CD14-positive monocyte (primary cell): ENCODE results near the gene LENG1. TPM values are rescaled to one million over a fixed set of nuclear protein-coding genes. Genes with fewer than 3 reads are reported as not detected.
A peak's percentile ranks its signal among the peaks of the same experiment; 100 is the strongest.
"Not testable (repeated sequence)": the region's sequence is repeated elsewhere in the genome, so short reads cannot be mapped to it uniquely, and the experiment has no call there.

ENCODE experiments used
- DNase-seq, 3 donors: peaks; one replicate each; pipeline ENCODE4 v3.0.0-alpha.2; 2011 to 2022
- H2AFZ ChIP-seq: 2 replicates; pipeline ENCODE4 v1.6.0; 2012; ENCODE audit warnings: mild to moderate bottlenecking, low read depth, low read length, inconsistent platforms; ENCODE audit not compliant: insufficient read depth, poor library complexity, severe bottlenecking
- H3K27ac ChIP-seq, 2 donors: 1 replicate in 1 of 2; 2 replicates in 1 of 2; pipeline ENCODE4 v1.5.1; 2012 to 2013; ENCODE audit warnings: low read length in 2 of 2, control low read depth in 1 of 2, inconsistent platforms in 1 of 2, low read depth in 1 of 2, mild to moderate bottlenecking in 1 of 2
- H3K27me3 ChIP-seq, 2 donors: one replicate each; pipeline versions ENCODE4 v1.6.0 to v1.6.1; 2011 to 2013; ENCODE audit warnings: low read length in 2 of 2; ENCODE audit not compliant: control insufficient read depth in 2 of 2, insufficient read depth in 2 of 2
- H3K36me3 ChIP-seq, 2 donors: replicated peaks in 1 of 2; 1 replicate in 1 of 2; 2 replicates in 1 of 2; pipeline versions ENCODE4 v1.5.1 to v1.6.1; 2012 to 2013; ENCODE audit warnings: low read length in 2 of 2, control low read depth in 1 of 2, inconsistent platforms in 1 of 2, mild to moderate bottlenecking in 1 of 2; ENCODE audit not compliant: insufficient read depth in 2 of 2, control insufficient read depth in 1 of 2
- H3K4me1 ChIP-seq, 2 donors: 1 replicate in 1 of 2; 2 replicates in 1 of 2; pipeline versions ENCODE4 v1.5.1 to v1.6.1; 2012 to 2013; ENCODE audit warnings: low read length in 2 of 2, control low read depth in 1 of 2, inconsistent platforms in 1 of 2, mild to moderate bottlenecking in 1 of 2, moderate library complexity in 1 of 2; ENCODE audit not compliant: insufficient read depth in 2 of 2, control insufficient read depth in 1 of 2
- H3K4me2 ChIP-seq: replicated peaks from 2 replicates; pipeline ENCODE3; 2012; ENCODE audit warnings: low read length, moderate library complexity, mild to moderate bottlenecking; ENCODE audit not compliant: poor library complexity, severe bottlenecking; ENCODE audit errors: extremely low read depth
- H3K4me3 ChIP-seq, 3 experiments: fragments of 200-600 bp in 1 of 3; sonication (generic) in 1 of 3; replicated peaks in 1 of 3; 1 replicate in 2 of 3; 2 replicates in 1 of 3; pipeline ENCODE4 v1.5.1; 2011 to 2013; ENCODE audit warnings: low read length in 3 of 3, mild to moderate bottlenecking in 3 of 3, control low read depth in 2 of 3, low read depth in 2 of 3, inconsistent platforms in 1 of 3, moderate library complexity in 1 of 3
- H3K79me2 ChIP-seq: 2 replicates; pipeline ENCODE4 v1.6.0; 2012; ENCODE audit warnings: mild to moderate bottlenecking, control low read depth, inconsistent platforms, low read length, moderate library complexity; ENCODE audit not compliant: insufficient read depth
- H3K9ac ChIP-seq: 2 replicates; pipeline ENCODE4 v1.6.0; 2017; ENCODE audit warnings: low read length, mild to moderate bottlenecking; ENCODE audit not compliant: insufficient read depth, poor library complexity, severe bottlenecking
- H3K9me3 ChIP-seq, 2 donors: replicated peaks in 1 of 2; 1 replicate in 1 of 2; 2 replicates in 1 of 2; pipeline versions ENCODE4 v1.5.1 to v1.6.1; 2012 to 2013; ENCODE audit warnings: low read length in 2 of 2, control low read depth in 1 of 2; ENCODE audit not compliant: control insufficient read depth in 1 of 2, insufficient read depth in 1 of 2
- H4K20me1 ChIP-seq: 2 replicates; pipeline ENCODE4 v1.6.0; 2012; ENCODE audit warnings: mild to moderate bottlenecking, low read length, control low read depth, moderate library complexity; ENCODE audit not compliant: insufficient read depth
- H3K27ac Mint-ChIP-seq, 7 donors: one replicate each; pipeline ENCODE4 v1.8.0; 2020; ENCODE audit warnings: mild to moderate bottlenecking in 7 of 7, mixed read lengths in 7 of 7, moderate library complexity in 6 of 7, inconsistent platforms in 2 of 7
- H3K27me3 Mint-ChIP-seq, 3 donors: one replicate each; pipeline ENCODE4 v1.8.0; 2021 to 2022; ENCODE audit warnings: low read depth in 3 of 3, mild to moderate bottlenecking in 3 of 3, mixed read lengths in 3 of 3, moderate library complexity in 3 of 3, inconsistent platforms in 1 of 3
- H3K36me3 Mint-ChIP-seq, 2 donors: one replicate each; pipeline ENCODE4 v1.8.0; 2020; ENCODE audit warnings: mixed read lengths in 2 of 2, inconsistent platforms in 1 of 2, mild to moderate bottlenecking in 1 of 2
- H3K4me1 Mint-ChIP-seq: one replicate; pipeline ENCODE4 v1.8.0; 2020; ENCODE audit warnings: mild to moderate bottlenecking, mixed read lengths
- H3K4me3 Mint-ChIP-seq, 2 donors: one replicate each; pipeline ENCODE4 v1.8.0; 2020; ENCODE audit warnings: mild to moderate bottlenecking in 2 of 2, mixed read lengths in 2 of 2, moderate library complexity in 1 of 2
- H3K9me3 Mint-ChIP-seq, 7 donors: one replicate each; pipeline ENCODE4 v1.8.0; 2020 to 2022; ENCODE audit warnings: mixed read lengths in 7 of 7, mild to moderate bottlenecking in 6 of 7, moderate library complexity in 6 of 7, inconsistent platforms in 2 of 7
- CTCF ChIP-seq: fragments of 200-600 bp; IDR thresholded peaks from one replicate; pipeline ENCODE4 v1.8.0; 2022; ENCODE audit warnings: antibody characterized with exemption, mild to moderate bottlenecking
- WGBS: methylation state at CpG from one replicate; pipeline ENCODE4 v1.1.5; 2013; ENCODE audit warnings: missing lambda C conversion rate; ENCODE audit not compliant: insufficient coverage; 5-methylcytosine and 5-hydroxymethylcytosine counted together
- intact Hi-C, 2 donors: fragments of 100-400 bp; cut with micrococcal nuclease; formaldehyde crosslinking; loops; one replicate each; pipeline versions ENCODE4 v1.15.0 to v1.15.1; 2023
- polyA plus RNA-seq, 3 donors: library from polyadenylated mRNA; depleted of rRNA in 1 of 3; unstranded in 2 of 3; stranded (reverse) in 1 of 3; fragments of 300-500 nt in 2 of 3; fragments of >200 nt in 1 of 3; fragmentation: Illumina TruSeq in 2 of 3; gene quantifications; 1 replicate in 2 of 3; 2 replicates in 1 of 3; pipeline ENCODE4 v1.2.3, GENCODE V29; 2012 to 2021

The LENG1 gene
- polyA plus RNA-seq, 3 donors, result 3.4 to 5.4 (median 4.2) TPM

GRCh38 chr19:54207983-54208783 lies 48.7 kb upstream of the LENG1 start:
- peak; percentile 100 for DNase-seq
- H3K79me2 ChIP-seq, result peaks cover 83% of the 10 kb centered on the region
- H3K27ac Mint-ChIP-seq, result peak overlapping the region; percentile 99 to 100 (median 100)
- H3K9me3 Mint-ChIP-seq, result peaks cover 0 to 4% (median 0%) of the 10 kb centered on the region in 7 donors
- peak overlapping the region; percentile 81 for H3K9ac ChIP-seq
- no peaks in the 10 kb centered on the region for H3K27me3 ChIP-seq
- peak overlapping the region; percentile 97 to 100 for H3K27ac ChIP-seq
- peaks cover 92% of the 10 kb centered on the region for H3K4me1 Mint-ChIP-seq
- H3K27me3 Mint-ChIP-seq, result peaks cover 0 to 11% (median 2%) of the 10 kb centered on the region in 3 donors
- peaks cover 69 to 76% of the 10 kb centered on the region in 2 donors for H3K36me3 Mint-ChIP-seq
- H3K36me3 ChIP-seq, result peaks cover 44 to 45% of the 10 kb centered on the region in 2 donors
- peaks cover 85 to 92% of the 10 kb centered on the region in 2 donors for H3K4me1 ChIP-seq
- 1% methylated on average over 11 of the region's 18 CpGs for WGBS
- peak overlapping the region; percentile 99 for H3K4me2 ChIP-seq
- H3K9me3 ChIP-seq, result no peaks in the 10 kb centered on the region
- H4K20me1 ChIP-seq, result peaks cover 33% of the 10 kb centered on the region
- H3K4me3 Mint-ChIP-seq, result peak overlapping the region; percentile 100
- H2AFZ ChIP-seq, result no peak overlapping the region
- TF ChIP-seq CTCF, result no peak
- H3K4me3 ChIP-seq, result peak overlapping the region; percentile 2 to 99 (median 26)
- intact Hi-C loops, result loop anchor here (2.0 to 5.0 kb wide), 2 partner anchors 23 to 164 kb away; no protein-coding TSS in a partner anchor

DNA sequence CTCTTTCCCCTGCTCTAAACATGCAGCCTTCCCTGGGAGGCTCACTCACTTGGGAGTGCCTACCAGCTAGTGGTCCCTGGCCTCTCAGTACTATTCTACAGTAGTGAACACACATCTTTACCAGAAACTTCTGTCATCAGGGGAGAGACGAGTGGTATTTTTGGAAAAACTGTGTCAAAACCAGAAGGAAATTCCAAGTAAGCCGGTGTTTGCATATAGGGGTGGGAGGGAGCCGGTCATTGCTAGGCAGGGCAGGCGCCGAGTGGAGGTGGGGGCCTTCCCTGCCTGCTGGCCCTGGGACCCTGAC lies 48.1 kb upstream of the LENG1 start:
- no peak overlapping the region for H2AFZ ChIP-seq
- no peak for DNase-seq
- Mint-ChIP-seq H3K27ac (peak overlapping the region; percentile 99 to 100 (median 100)), H3K4me1 (peaks cover 92% of the 10 kb centered on the region), H3K4me3 (peak overlapping the region; percentile 100), H3K36me3 (peaks cover 70 to 78% of the 10 kb centered on the region in 2 donors), H3K9me3 (peaks cover 0 to 4% (median 0%) of the 10 kb centered on the region in 7 donors), H3K27me3 (peaks cover 0 to 9% (median 2%) of the 10 kb centered on the region in 3 donors)
- peaks cover 38% of the 10 kb centered on the region for H4K20me1 ChIP-seq
- WGBS, result 0% methylated on average over 5 of the region's 5 CpGs
- peak overlapping the region; percentile 97 to 100 for H3K27ac ChIP-seq
- H3K36me3 ChIP-seq, result peaks cover 49 to 51% of the 10 kb centered on the region in 2 donors
- H3K4me2 ChIP-seq, result peak overlapping the region; percentile 99
- peak overlapping the region; percentile 2 to 99 (median 26) for H3K4me3 ChIP-seq
- intact Hi-C loops, result loop anchor here in 1 of 2 donors (5.0 kb wide), 1 partner anchor 165 kb away; no protein-coding TSS in a partner anchor
- TF ChIP-seq CTCF, result no peak
- H3K4me1 ChIP-seq, result peaks cover 91 to 97% of the 10 kb centered on the region in 2 donors
- no peaks in the 10 kb centered on the region for H3K27me3 ChIP-seq
- H3K9me3 ChIP-seq, result no peaks in the 10 kb centered on the region
- peaks cover 83% of the 10 kb centered on the region for H3K79me2 ChIP-seq
- peak overlapping the region; percentile 80 for H3K9ac ChIP-seq

DNA sequence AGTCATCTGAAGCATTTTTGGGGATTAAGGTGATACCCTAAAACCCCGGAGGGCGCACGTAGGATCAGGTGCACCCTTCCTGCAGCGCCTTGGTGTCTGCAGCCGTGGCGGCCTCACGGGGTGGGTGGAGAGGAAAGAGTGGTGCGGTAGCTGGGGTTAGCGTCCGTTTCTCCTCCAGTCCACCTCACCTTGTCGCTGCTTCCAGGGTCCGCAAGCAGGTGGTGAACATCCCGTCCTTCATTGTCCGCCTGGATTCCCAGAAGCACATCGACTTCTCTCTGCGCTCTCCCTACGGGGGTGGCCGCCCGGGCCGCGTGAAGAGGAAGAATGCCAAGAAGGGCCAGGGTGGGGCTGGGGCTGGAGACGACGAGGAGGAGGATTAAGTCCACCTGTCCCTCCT lies 47.7 kb upstream of the LENG1 start:
- not testable (repeated sequence) for H3K9me3 Mint-ChIP-seq, H3K27me3 Mint-ChIP-seq, H3K9me3 ChIP-seq, H2AFZ ChIP-seq, H3K27me3 ChIP-seq
- DNase-seq, result peak in 1 of 3 donors; percentile 15
- Histone ChIP-seq H4K20me1 (peaks cover 43% of the 10 kb centered on the region), H3K4me3 (peak overlapping the region; percentile 26 to 99 (median 30)), H3K4me2 (peak overlapping the region; percentile 99), H3K79me2 (peaks cover 83% of the 10 kb centered on the region), H3K4me1 (peaks cover 95 to 97% of the 10 kb centered on the region in 2 donors), H3K27ac (peak overlapping the region; percentile 97 to 100), H3K9ac (peak overlapping the region; percentile 80), H3K36me3 (peaks cover 54 to 55% of the 10 kb centered on the region in 2 donors)
- intact Hi-C loops, result loop anchor here in 1 of 2 donors (5.0 kb wide), 1 partner anchor 165 kb away; no protein-coding TSS in a partner anchor
- 0% methylated on average over 1 of the region's 23 CpGs for WGBS
- H3K4me1 Mint-ChIP-seq, result peaks cover 96% of the 10 kb centered on the region
- H3K27ac Mint-ChIP-seq, result peak overlapping the region; percentile 99 to 100 (median 100)
- peak overlapping the region; percentile 100 for H3K4me3 Mint-ChIP-seq
- peaks cover 74 to 78% of the 10 kb centered on the region in 2 donors for H3K36me3 Mint-ChIP-seq
